Measurements from ENCODE around the gene EIF3CL.
"Not testable (repeated sequence)": the region's sequence is repeated elsewhere in the genome, so short reads cannot be mapped to it uniquely, and the experiment has no call there.

EIF3CL gene, protein sequence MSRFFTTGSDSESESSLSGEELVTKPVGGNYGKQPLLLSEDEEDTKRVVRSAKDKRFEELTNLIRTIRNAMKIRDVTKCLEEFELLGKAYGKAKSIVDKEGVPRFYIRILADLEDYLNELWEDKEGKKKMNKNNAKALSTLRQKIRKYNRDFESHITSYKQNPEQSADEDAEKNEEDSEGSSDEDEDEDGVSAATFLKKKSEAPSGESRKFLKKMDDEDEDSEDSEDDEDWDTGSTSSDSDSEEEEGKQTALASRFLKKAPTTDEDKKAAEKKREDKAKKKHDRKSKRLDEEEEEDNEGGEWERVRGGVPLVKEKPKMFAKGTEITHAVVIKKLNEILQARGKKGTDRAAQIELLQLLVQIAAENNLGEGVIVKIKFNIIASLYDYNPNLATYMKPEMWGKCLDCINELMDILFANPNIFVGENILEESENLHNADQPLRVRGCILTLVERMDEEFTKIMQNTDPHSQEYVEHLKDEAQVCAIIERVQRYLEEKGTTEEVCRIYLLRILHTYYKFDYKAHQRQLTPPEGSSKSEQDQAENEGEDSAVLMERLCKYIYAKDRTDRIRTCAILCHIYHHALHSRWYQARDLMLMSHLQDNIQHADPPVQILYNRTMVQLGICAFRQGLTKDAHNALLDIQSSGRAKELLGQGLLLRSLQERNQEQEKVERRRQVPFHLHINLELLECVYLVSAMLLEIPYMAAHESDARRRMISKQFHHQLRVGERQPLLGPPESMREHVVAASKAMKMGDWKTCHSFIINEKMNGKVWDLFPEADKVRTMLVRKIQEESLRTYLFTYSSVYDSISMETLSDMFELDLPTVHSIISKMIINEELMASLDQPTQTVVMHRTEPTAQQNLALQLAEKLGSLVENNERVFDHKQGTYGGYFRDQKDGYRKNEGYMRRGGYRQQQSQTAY

GRCh38 chr16:28403220-28404072 lies at the start of gene EIF3CL:
EIF3CL (minus strand) TSS chr16:28403841; CDS start chr16:28403618, 223 bp downstream.
- H3K36me3 ChIP-seq (ENCODE audit: insufficient read depth, low read length); H3K27me3 ChIP-seq (ENCODE audit: insufficient read depth, low read length); H3K4me1 ChIP-seq (ENCODE audit: insufficient read depth, low read length); H2AFZ ChIP-seq (ENCODE audit: low read depth, low read length); H3K9me3 ChIP-seq (ENCODE audit: low read length): not testable (repeated sequence)
- peak within 1 kb of the TSS; percentile 45 for H3K4me3 ChIP-seq (ENCODE audit: low read length)

GRCh38 chr16:28447081-28447480 lies 43.4 kb upstream of the EIF3CL start:
- H3K9me3 ChIP-seq (ENCODE audit: low read length); H3K36me3 ChIP-seq (ENCODE audit: insufficient read depth, low read length); H3K4me1 ChIP-seq (ENCODE audit: insufficient read depth, low read length); H3K27me3 ChIP-seq (ENCODE audit: insufficient read depth, low read length); H3K4me3 ChIP-seq (ENCODE audit: low read length); H2AFZ ChIP-seq (ENCODE audit: low read depth, low read length): not testable (repeated sequence)

DNA sequence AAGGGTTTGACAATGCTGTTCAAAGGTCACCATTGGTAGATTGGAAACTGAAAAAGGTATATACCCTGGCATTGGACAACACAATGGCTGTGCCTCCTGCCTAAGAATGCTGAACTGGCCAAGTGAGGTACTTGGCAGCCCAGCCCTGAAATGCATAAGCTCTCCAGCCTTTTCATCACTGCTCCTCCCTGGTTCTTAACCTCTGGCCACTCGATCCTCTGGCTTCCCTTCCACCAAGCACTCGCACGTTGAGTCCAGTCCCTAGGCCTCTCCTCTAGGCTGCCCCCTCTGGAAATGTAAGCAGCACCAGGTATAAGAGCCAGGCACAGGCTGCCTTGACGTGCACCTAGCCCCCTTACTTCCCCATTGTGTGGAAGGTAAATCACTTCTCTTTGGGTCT lies 42.7 kb upstream of the EIF3CL start:
- H3K36me3 ChIP-seq (ENCODE audit: insufficient read depth, low read length); H3K9me3 ChIP-seq (ENCODE audit: low read length); H3K4me3 ChIP-seq (ENCODE audit: low read length); H3K27me3 ChIP-seq (ENCODE audit: insufficient read depth, low read length); H2AFZ ChIP-seq (ENCODE audit: low read depth, low read length); H3K4me1 ChIP-seq (ENCODE audit: insufficient read depth, low read length): not testable (repeated sequence)

GRCh38 chr16:28443943-28444342 lies 40.3 kb upstream of the EIF3CL start:
- H3K27me3 ChIP-seq (ENCODE audit: insufficient read depth, low read length); H2AFZ ChIP-seq (ENCODE audit: low read depth, low read length); H3K4me3 ChIP-seq (ENCODE audit: low read length); H3K4me1 ChIP-seq (ENCODE audit: insufficient read depth, low read length); H3K36me3 ChIP-seq (ENCODE audit: insufficient read depth, low read length); H3K9me3 ChIP-seq (ENCODE audit: low read length): not testable (repeated sequence)

DNA sequence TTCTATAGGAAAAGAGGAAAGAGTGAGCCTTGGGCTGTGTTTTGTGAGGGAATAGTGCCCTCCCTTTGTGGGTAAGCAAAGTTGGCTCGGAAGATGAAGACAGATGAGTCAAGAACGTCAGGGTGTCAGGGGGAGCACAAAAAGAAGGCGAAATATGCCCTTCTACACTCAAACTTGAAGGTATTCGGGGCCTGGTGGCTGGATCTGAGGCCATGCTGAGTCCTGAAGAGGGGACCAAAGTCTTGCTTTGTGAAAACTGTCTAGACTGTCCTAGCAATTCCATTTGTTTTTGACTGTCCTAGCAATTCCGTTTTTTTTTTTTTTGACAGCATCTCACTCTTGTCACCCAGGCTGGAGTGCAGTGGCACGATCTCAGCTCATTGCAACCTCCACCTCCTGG lies 35.3 kb upstream of the EIF3CL start:
- H3K36me3 ChIP-seq (ENCODE audit: insufficient read depth, low read length); H2AFZ ChIP-seq (ENCODE audit: low read depth, low read length); H3K4me3 ChIP-seq (ENCODE audit: low read length); H3K9me3 ChIP-seq (ENCODE audit: low read length); H3K27me3 ChIP-seq (ENCODE audit: insufficient read depth, low read length); H3K4me1 ChIP-seq (ENCODE audit: insufficient read depth, low read length): not testable (repeated sequence)

DNA sequence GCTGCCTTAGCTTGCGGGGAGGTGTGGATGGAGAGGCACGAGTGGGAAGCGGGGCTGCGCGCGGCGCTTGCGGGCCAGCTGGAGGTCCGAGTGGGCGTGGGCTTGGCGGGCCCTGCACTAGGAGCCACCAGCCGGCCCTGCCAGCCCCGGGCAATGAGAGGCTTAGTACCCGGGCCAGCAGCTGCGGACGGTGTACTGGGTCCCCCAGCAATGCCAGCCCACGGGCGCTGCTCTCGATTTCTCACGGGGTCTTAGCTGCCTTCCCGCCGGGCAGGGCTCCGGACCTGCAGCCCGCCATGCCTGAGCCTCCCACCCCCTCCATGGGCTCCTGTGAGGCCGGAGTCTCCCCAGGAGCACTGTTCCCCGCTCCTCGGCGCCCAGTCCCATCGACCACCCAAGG lies 31.7 kb upstream of the EIF3CL start:
- H3K4me3 ChIP-seq (ENCODE audit: low read length); H3K27me3 ChIP-seq (ENCODE audit: insufficient read depth, low read length); H3K36me3 ChIP-seq (ENCODE audit: insufficient read depth, low read length); H3K9me3 ChIP-seq (ENCODE audit: low read length); H2AFZ ChIP-seq (ENCODE audit: low read depth, low read length); H3K4me1 ChIP-seq (ENCODE audit: insufficient read depth, low read length): not testable (repeated sequence)

GRCh38 chr16:28426060-28426680 lies 22.5 kb upstream of the EIF3CL start:
- H3K9me3 ChIP-seq (ENCODE audit: low read length); H2AFZ ChIP-seq (ENCODE audit: low read depth, low read length); H3K27me3 ChIP-seq (ENCODE audit: insufficient read depth, low read length); H3K36me3 ChIP-seq (ENCODE audit: insufficient read depth, low read length); H3K4me1 ChIP-seq (ENCODE audit: insufficient read depth, low read length); H3K4me3 ChIP-seq (ENCODE audit: low read length): not testable (repeated sequence)

DNA sequence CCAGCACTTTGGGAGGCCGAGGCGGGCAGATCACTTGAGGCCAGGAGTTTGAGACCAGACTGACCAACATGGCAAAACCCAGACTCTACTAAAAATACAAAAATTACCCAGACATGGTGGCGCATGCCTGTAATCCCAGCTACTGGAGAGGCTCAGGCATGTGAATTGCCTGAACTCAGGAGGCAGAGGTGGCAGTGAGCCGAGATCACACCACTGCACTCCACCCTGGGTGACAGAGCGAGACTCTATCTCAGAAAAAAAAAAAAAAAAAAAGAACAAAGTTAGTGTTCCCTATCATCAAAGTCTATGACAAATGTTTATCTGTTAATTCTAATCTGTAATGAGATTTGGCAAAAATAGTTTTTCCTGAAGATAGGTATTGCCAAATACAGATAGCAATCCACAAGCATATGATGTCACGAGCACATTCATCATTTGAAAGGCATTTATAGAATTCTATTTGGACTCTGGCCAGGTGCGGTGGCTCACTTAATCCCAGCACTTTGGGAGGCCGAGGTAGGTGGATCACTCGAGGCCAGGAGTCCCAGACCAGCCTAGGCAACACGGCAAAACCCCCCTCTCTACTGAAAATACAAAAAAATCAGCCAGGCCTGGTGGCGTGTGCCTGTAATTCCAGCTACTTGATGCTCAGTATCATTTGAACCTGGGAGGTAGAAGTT lies 17.6 kb upstream of the EIF3CL start:
- not testable (repeated sequence) for H3K27me3 ChIP-seq (ENCODE audit: insufficient read depth, low read length); H3K9me3 ChIP-seq (ENCODE audit: low read length); H3K4me3 ChIP-seq (ENCODE audit: low read length)

DNA sequence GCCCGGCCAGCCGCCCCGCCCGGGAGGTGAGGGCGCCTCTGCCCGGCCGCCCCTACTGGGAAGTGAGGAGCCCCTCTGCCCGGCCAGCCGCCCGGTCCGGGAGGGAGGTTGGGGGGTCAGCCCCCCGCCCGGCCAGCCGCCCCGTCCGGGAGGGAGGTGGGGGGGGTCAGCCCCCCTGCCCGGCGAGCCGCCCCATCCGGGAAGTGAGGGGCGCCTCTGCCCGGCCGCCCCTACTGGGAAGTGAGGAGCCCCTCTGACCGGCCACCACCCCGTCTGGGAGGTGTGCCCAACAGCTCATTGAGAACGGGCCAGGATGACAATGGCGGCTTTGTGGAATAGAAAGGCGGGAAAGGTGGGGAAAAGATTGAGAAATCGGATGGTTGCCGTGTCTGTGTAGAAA lies 13.4 kb upstream of the EIF3CL start:
- H3K4me1 ChIP-seq (ENCODE audit: insufficient read depth, low read length); H2AFZ ChIP-seq (ENCODE audit: low read depth, low read length); H3K4me3 ChIP-seq (ENCODE audit: low read length); H3K9me3 ChIP-seq (ENCODE audit: low read length); H3K27me3 ChIP-seq (ENCODE audit: insufficient read depth, low read length); H3K36me3 ChIP-seq (ENCODE audit: insufficient read depth, low read length): not testable (repeated sequence)

More for the DNA sequence above, 17.6 kb upstream of the EIF3CL start:
- H3K36me3 ChIP-seq (ENCODE audit: insufficient read depth, low read length); H2AFZ ChIP-seq (ENCODE audit: low read depth, low read length); H3K4me1 ChIP-seq (ENCODE audit: insufficient read depth, low read length): not testable (repeated sequence)

- not testable (repeated sequence) for H3K4me3 ChIP-seq (ENCODE audit: low read length); H2AFZ ChIP-seq (ENCODE audit: low read depth, low read length); H3K4me1 ChIP-seq (ENCODE audit: insufficient read depth, low read length); H3K36me3 ChIP-seq (ENCODE audit: insufficient read depth, low read length); H3K9me3 ChIP-seq (ENCODE audit: low read length); H3K27me3 ChIP-seq (ENCODE audit: insufficient read depth, low read length)
Observed at GRCh38 chr16:28414530-28414929, 10.9 kb upstream of the EIF3CL start.

- not testable (repeated sequence) for H3K4me3 ChIP-seq (ENCODE audit: low read length); H3K9me3 ChIP-seq (ENCODE audit: low read length); H3K36me3 ChIP-seq (ENCODE audit: insufficient read depth, low read length); H3K4me1 ChIP-seq (ENCODE audit: insufficient read depth, low read length); H2AFZ ChIP-seq (ENCODE audit: low read depth, low read length); H3K27me3 ChIP-seq (ENCODE audit: insufficient read depth, low read length)
Observed at GRCh38 chr16:28413585-28413984, 9.9 kb upstream of the EIF3CL start.

DNA sequence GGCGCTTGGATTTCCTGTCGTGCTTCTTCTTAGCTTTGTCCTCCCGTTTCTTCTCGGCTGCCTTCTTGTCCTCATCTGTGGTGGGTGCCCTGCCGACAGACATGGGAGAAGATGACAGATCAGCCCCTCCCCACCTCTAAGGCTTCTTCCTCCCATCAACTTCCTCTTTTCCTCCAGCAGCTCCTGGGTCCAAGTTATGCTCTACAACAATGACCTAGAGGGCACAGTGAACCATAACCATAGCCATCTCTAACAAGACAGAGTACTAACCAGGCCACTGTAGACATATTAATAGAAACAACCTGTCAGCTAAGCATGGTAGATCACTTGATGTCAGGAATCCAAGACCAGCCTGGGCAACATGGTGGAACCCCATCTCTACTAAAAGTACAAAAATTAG lies 11.6 kb downstream of the EIF3CL start:
- not testable (repeated sequence) for H3K9me3 ChIP-seq (ENCODE audit: low read length); H3K4me1 ChIP-seq (ENCODE audit: insufficient read depth, low read length); H3K36me3 ChIP-seq (ENCODE audit: insufficient read depth, low read length); H3K4me3 ChIP-seq (ENCODE audit: low read length); H3K27me3 ChIP-seq (ENCODE audit: insufficient read depth, low read length); H2AFZ ChIP-seq (ENCODE audit: low read depth, low read length)

All from neuron (in vitro differentiated cells).